Measurements from ENCODE around the gene AP5B1.
"Not testable (repeated sequence)": the region's sequence is repeated elsewhere in the genome, so short reads cannot be mapped to it uniquely, and the experiment has no call there.

Gene AP5B1

GRCh38 chr11:65786008-65786785 is 5.4 kb upstream of the AP5B1 start:
- DNase-seq (ENCODE audit: low spot score) = no peak

GRCh38 chr11:65785319-65786007 is 4.7 kb upstream of the AP5B1 start:
- DNase-seq (ENCODE audit: low spot score) = no peak

- no peak for DNase-seq (ENCODE audit: low spot score)
Observed at GRCh38 chr11:65782816-65783228, 2.0 kb upstream of the AP5B1 start.

GRCh38 chr11:65781962-65782815 is 1.4 kb upstream of the AP5B1 start:
- DNase-seq (ENCODE audit: low spot score) = no peak

- DNase-seq (ENCODE audit: low spot score) = peak; percentile 37
Observed at GRCh38 chr11:65781152-65781961, 581 bp upstream of the AP5B1 start.

- peak; percentile 66 for DNase-seq (ENCODE audit: low spot score)
Observed at GRCh38 chr11:65779919-65780769, 632 bp downstream of the AP5B1 start.

- no peak for DNase-seq (ENCODE audit: low spot score)
Observed at GRCh38 chr11:65779669-65779918, 1.2 kb downstream of the AP5B1 start.

- no peak for DNase-seq (ENCODE audit: low spot score)
Observed at GRCh38 chr11:65778901-65779668, 1.7 kb downstream of the AP5B1 start.

GRCh38 chr11:65778431-65778900 is 2.3 kb downstream of the AP5B1 start:
- no peak for DNase-seq (ENCODE audit: low spot score)

- DNase-seq (ENCODE audit: low spot score) = peak; percentile 1
Observed at GRCh38 chr11:65777821-65778361, 2.9 kb downstream of the AP5B1 start.

GRCh38 chr11:65777241-65777640 is 3.5 kb downstream of the AP5B1 start:
- DNase-seq (ENCODE audit: low spot score) = no peak

- DNase-seq (ENCODE audit: low spot score) = no peak
Observed at GRCh38 chr11:65776710-65777141, 4.0 kb downstream of the AP5B1 start.

GRCh38 chr11:65776196-65776595 is 4.6 kb downstream of the AP5B1 start:
- no peak for DNase-seq (ENCODE audit: low spot score)

- peak; percentile 1 for DNase-seq (ENCODE audit: low spot score)
Observed at GRCh38 chr11:65774525-65775306, 6.1 kb downstream of the AP5B1 start.

- no peak for DNase-seq (ENCODE audit: low spot score)
Observed at GRCh38 chr11:65773784-65774411, 6.9 kb downstream of the AP5B1 start.

GRCh38 chr11:65771589-65772112 is 9.1 kb downstream of the AP5B1 start:
- DNase-seq (ENCODE audit: low spot score) = no peak

- DNase-seq (ENCODE audit: low spot score) = no peak
Observed at GRCh38 chr11:65770951-65771567, 9.7 kb downstream of the AP5B1 start.

GRCh38 chr11:65767806-65768205 is 13.0 kb downstream of the AP5B1 start:
- not testable (repeated sequence) for DNase-seq (ENCODE audit: low spot score)

All from Ammon's horn (tissue), 1 donor.